GM21423 (cell line): ENCODE results near the gene GPR153.

ENCODE experiments used
- ATAC-seq: cut with Tn5 transposase; IDR thresholded peaks from one replicate; pipeline ENCODE4 v1.9.1; 2021; ENCODE audit warnings: mild to moderate bottlenecking, moderate library complexity; ENCODE audit not compliant: unreplicated experiment

GPR153 gene

GRCh38 chr1:6249739-6250689, 10.9 kb downstream of the GPR153 start:
- no peak for ATAC-seq

- ATAC-seq: no peak
These were observed 11.8 kb downstream of the GPR153 start for GRCh38 chr1:6248932-6249738.

- ATAC-seq: no peak
These were observed 12.6 kb downstream of the GPR153 start for GRCh38 chr1:6248161-6248776.

- no peak for ATAC-seq
These were observed 13.2 kb downstream of the GPR153 start for GRCh38 chr1:6247651-6248050.

GRCh38 chr1:6246497-6247467, 14.1 kb downstream of the GPR153 start:
- ATAC-seq: peak; percentile 50

DNA sequence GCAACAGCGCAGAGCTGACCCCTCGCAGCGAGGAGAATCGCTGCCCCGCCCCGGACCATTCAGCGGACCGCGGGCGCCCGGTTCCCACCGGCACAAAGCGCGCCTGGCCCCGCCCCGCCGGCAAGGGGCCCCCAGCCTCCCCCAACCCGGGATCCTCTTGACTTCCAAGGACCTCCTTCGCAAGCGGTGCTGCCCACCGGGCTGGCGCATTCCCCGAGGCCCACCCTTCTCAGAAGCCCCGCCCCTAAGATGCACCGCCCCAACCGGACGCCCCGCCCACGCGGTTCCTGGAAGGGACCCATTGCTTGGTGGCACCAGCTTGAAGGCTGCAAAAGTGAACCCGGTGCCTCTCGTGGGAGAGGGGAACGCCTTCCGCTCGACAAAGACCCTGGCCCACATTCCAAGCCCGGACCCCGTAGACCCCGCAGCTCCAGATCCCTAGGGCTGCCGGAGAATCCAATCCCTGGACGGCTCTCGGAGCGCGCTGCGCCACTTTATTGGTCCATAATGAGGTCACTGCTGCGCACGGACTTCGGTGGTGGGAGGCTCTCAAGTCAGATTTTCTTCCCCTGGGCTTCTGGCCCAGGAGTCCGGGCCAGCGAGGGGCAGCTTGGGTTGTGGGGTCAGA, 14.9 kb downstream of the GPR153 start:
- ATAC-seq: no peak

DNA sequence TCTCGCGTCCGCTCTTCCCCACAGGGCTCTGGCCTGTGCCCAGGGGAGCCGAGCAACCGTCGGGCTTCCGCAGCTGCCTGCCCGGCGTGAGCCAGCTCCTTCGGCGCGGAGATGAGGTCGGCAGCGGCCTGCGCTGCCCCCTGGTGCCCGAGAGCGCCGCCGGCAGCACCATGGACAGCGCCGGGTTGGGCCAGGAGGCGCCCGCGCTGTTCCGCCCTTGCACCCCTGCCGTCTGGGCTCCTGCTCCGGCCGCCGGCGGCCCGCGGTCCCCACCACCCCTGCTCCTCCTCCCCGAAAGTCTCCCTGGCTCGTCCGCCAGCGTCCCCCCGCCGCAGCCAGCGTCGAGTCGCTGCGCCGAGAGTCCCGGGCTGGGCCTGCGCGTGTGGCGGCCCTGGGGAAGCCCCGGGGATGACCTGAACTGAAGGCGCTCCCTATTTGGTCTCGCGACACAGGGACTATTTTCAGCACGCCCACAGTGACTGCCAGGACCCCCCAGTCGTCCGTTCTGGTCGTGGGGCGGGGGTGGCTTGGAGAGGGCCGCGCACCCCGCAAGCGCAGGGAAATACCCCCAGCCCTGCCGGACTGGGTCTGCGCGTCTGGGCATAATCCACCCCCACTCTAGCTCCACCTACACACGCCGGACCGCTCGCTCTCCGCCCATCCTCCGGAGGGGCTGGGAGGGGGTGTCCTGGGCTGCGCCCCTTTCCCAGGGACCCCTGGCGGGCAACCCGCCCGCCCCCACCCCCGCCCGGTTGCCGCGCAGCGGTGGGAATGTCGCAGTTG, 15.6 kb downstream of the GPR153 start:
- peak; percentile 58 for ATAC-seq

DNA sequence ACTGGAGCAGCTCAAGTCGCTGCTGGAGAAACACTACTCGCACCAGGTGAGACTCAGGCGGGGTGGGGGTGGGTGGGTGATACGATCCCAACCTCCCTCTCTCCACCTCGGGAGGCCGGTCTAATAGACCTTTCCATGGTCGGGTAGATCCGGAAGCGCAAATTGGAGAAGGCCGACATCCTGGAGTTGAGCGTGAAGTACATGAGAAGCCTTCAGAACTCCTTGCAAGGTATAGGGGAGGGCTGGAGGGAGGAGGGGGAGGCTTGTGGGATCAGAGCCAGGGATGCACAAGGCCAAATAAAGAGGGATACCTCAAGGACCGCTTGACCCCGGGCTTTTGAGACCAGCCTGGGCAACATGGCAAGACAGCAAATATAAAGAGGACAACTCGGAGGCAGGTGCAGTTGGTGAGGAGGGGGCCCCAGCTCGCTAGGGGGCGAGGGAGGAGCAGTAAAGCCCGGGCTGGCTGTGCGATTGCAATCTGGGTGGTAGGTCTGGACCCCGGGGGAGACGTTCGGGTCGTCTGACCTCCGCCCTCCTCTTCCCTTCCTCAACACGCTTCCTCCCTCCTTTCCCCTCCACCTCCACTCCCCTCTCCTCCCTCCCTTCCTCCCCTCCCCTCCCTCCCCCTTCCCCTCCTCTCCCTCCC, 16.4 kb downstream of the GPR153 start:
- ATAC-seq: no peak

GRCh38 chr1:6243993-6244392, 16.9 kb downstream of the GPR153 start, which contains the start of gene HES3:
HES3 (plus strand) TSS chr1:6244179; CDS start chr1:6244366, 187 bp downstream.
- no peak for ATAC-seq

GRCh38 chr1:6243053-6243834, 17.7 kb downstream of the GPR153 start:
- no peak for ATAC-seq

- no peak for ATAC-seq
These were observed 18.8 kb downstream of the GPR153 start for GRCh38 chr1:6241887-6242740.

- no peak for ATAC-seq
These were observed 19.6 kb downstream of the GPR153 start for GRCh38 chr1:6241107-6241886.

GRCh38 chr1:6239950-6240768, 20.7 kb downstream of the GPR153 start:
- ATAC-seq: no peak

DNA sequence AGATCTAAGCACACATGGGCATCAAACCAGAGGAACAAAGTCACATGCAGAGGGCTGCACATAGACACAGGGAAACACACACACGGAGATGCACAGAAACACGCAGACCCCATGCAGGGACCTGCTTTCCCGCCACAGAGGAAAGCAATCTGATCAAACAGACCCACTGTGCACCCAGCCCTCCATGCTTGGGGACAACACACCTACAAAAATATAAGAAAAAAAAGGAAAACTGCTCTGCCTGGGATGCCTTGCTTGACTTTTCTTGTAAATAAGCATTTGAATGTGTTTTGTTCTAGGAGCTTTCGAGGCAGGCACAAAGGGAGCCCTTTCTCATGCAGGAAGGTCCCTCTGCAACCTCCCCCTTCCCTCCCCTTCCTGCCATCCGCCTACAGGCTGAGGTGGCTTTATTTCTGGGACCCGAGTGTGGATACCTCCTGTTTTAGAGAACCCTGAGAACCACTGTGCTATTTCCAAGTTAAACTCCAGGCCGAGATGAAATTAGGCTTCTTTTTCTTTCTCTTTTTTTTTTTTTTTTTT, 21.6 kb downstream of the GPR153 start:
- ATAC-seq: no peak

DNA sequence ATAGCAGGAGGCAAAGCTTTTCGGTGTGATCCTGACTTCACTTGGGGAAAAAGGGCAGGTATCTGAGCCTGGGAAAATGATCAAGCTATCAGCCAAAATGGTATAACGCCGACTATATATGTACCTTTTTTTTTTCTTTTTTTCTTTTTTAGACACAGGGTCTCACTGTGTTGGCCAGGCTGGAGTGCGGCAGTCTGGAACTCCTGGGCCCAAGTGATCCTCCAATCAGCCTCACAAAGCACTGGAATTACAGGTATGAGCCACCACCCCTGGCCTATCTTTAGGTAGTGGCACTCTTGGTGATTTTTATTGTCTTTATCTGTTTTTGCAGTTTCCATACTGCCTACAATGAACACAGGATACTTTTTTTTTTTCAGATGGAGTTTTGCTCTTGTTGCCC, 23.8 kb downstream of the GPR153 start:
- ATAC-seq: no peak
